Measurements from ENCODE around the gene FBXL17. TPM values are rescaled to one million over a fixed set of nuclear protein-coding genes. Genes with fewer than 3 reads are reported as not detected.

The FBXL17 gene
- total and polyA plus RNA-seq, 2 experiments from 2014 or later = 1.8 to 13.1 TPM

GRCh38 chr5:108320231-108320630 lies 61.7 kb downstream of the FBXL17 start:
- peaks cover 12% of the 10 kb centered on the region for H3K4me1 ChIP-seq (ENCODE audit: insufficient read depth)
- TF ChIP-seq EZH2phosphoT487 (IDR thresholded peaks at IDR 0.05; ENCODE audit: insufficient read depth, low read depth) (no peak), EZH2 (IDR thresholded peaks at IDR 0.05; ENCODE audit: insufficient read depth, poor library complexity, severe bottlenecking) (no peak)
- H3K4me2 ChIP-seq (ENCODE audit: unreplicated experiment) = no peak overlapping the region
- DNase-seq = no peak
- peaks cover 3% of the 10 kb centered on the region; the same call in 1 of the 2 replicates for H3K9me2 ChIP-seq (ENCODE audit: insufficient read depth)
- H4K20me1 ChIP-seq (ENCODE audit: insufficient read depth) = no peaks in the 10 kb centered on the region
- no peaks in the 10 kb centered on the region for H3K9me3 ChIP-seq (ENCODE audit: low read depth)
- H3K79me2 ChIP-seq (ENCODE audit: insufficient read depth) = no peaks in the 10 kb centered on the region; the same call in 1 of the 2 replicates
- no peaks in the 10 kb centered on the region for H3K36me3 ChIP-seq (ENCODE audit: low read depth)
- H3K27ac ChIP-seq = no peak overlapping the region
- H3K27me3 ChIP-seq (replicated peaks; ENCODE audit: insufficient read depth) = no peaks in the 10 kb centered on the region
- H3F3A ChIP-seq (ENCODE audit: insufficient read depth) = no peaks in the 10 kb centered on the region
- H3K4me3 ChIP-seq = no peak overlapping the region
- H2AFZ ChIP-seq = no peak overlapping the region
- in situ Hi-C loops (cut with MboI) = no loop called here
- H3K9ac ChIP-seq = no peak overlapping the region

GRCh38 chr5:108315829-108316228 lies 66.1 kb downstream of the FBXL17 start:
- DNase-seq = peak; percentile 44
- Histone ChIP-seq H3K9me3 (ENCODE audit: low read depth) (no peaks in the 10 kb centered on the region), H3K4me2 (ENCODE audit: unreplicated experiment) (peak overlapping the region; percentile 22), H3K79me2 (ENCODE audit: insufficient read depth) (no peaks in the 10 kb centered on the region; the same call in 1 of the 2 replicates), H3K27me3 (replicated peaks; ENCODE audit: insufficient read depth) (no peaks in the 10 kb centered on the region), H3F3A (ENCODE audit: insufficient read depth) (no peaks in the 10 kb centered on the region), H2AFZ (no peak overlapping the region), H3K9ac (no peak overlapping the region), H3K4me3 (no peak overlapping the region), H3K27ac (no peak overlapping the region), H3K4me1 (ENCODE audit: insufficient read depth) (peaks cover 12% of the 10 kb centered on the region), H3K9me2 (ENCODE audit: insufficient read depth) (no peaks in the 10 kb centered on the region), H3K36me3 (ENCODE audit: low read depth) (no peaks in the 10 kb centered on the region), H4K20me1 (ENCODE audit: insufficient read depth) (no peaks in the 10 kb centered on the region)
- TF ChIP-seq EZH2 (IDR thresholded peaks at IDR 0.05; ENCODE audit: insufficient read depth, poor library complexity, severe bottlenecking) (no peak), EZH2phosphoT487 (IDR thresholded peaks at IDR 0.05; ENCODE audit: insufficient read depth, low read depth) (no peak)
- in situ Hi-C loops (cut with MboI) = no loop called here

- 57 to 63% methylated on average over 1 of the region's 1 CpG for WGBS, 2 experiments (ENCODE audit: low coverage in 1 of 2, low lambda C conversion rate in 2 of 2, missing lambda C conversion rate in 2 of 2)
- Histone ChIP-seq H3K36me3 (ENCODE audit: low read depth) (no peaks in the 10 kb centered on the region), H3K27ac (no peak overlapping the region), H3K27me3 (replicated peaks; ENCODE audit: insufficient read depth) (no peaks in the 10 kb centered on the region), H3K9ac (no peak overlapping the region), H3K9me3 (ENCODE audit: low read depth) (no peaks in the 10 kb centered on the region), H4K20me1 (ENCODE audit: insufficient read depth) (no peaks in the 10 kb centered on the region), H3K9me2 (ENCODE audit: insufficient read depth) (no peaks in the 10 kb centered on the region), H3K4me1 (ENCODE audit: insufficient read depth) (peaks cover 12% of the 10 kb centered on the region), H3K4me3 (no peak overlapping the region), H3K79me2 (ENCODE audit: insufficient read depth) (no peaks in the 10 kb centered on the region), H2AFZ (no peak overlapping the region), H3K4me2 (ENCODE audit: unreplicated experiment) (no peak overlapping the region), H3F3A (ENCODE audit: insufficient read depth) (no peaks in the 10 kb centered on the region)
- TF ChIP-seq EZH2phosphoT487 (IDR thresholded peaks at IDR 0.05; ENCODE audit: insufficient read depth, low read depth) (no peak), EZH2 (IDR thresholded peaks at IDR 0.05; ENCODE audit: insufficient read depth, poor library complexity, severe bottlenecking) (no peak)
- DNase-seq = no peak
- in situ Hi-C loops (cut with MboI) = no loop called here
These were observed 69.6 kb downstream of the FBXL17 start for GRCh38 chr5:108312258-108312657.

DNA sequence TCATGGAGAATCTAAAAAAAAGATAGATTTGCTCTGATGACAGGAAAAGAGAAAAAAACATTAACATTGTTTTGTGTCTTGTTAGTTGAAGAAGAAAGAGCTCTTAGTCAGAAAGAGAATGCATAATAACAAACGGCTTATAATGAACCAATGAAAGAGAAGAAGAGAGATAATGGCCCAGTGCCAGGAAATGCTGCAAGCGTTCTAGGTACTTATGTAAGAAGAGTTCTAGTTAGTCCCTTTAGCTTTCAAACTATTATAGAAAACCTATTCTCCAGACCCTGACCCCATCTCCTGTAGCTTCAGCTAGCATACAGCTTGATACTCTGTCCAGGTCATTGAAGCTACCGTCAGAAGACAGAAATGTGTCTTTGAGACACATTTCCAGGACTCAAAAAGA lies 70.2 kb downstream of the FBXL17 start:
- no peaks in the 10 kb centered on the region for H3K9me3 ChIP-seq (ENCODE audit: low read depth)
- peaks cover 12% of the 10 kb centered on the region for H3K4me1 ChIP-seq (ENCODE audit: insufficient read depth)
- H3K79me2 ChIP-seq (ENCODE audit: insufficient read depth) = no peaks in the 10 kb centered on the region

DNA sequence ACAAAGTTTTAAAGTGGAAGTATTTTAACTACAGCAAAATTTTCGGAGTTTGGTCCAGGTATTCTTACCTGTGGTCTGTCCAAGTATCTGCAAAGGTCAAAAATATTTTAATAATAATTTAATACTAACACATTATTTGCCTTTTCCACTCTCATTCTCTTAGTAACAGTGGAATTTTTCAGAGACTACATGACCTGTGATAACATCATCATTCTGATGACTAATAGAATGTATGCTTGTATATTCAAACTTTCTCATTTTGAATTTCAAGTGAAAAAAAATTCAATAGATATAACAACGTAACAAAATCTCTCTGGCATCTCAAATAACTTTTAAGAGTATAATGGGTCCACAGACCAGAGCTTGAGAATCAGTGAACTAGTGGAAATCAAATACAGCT lies 78.3 kb downstream of the FBXL17 start:
- H3K9me3 ChIP-seq (ENCODE audit: low read depth) = no peaks in the 10 kb centered on the region
- H3K36me3 ChIP-seq (ENCODE audit: low read depth) = no peaks in the 10 kb centered on the region
- no peaks in the 10 kb centered on the region for H3K9me2 ChIP-seq (ENCODE audit: insufficient read depth)
- no peaks in the 10 kb centered on the region for H4K20me1 ChIP-seq (ENCODE audit: insufficient read depth)
- H3K27me3 ChIP-seq (replicated peaks; ENCODE audit: insufficient read depth) = no peaks in the 10 kb centered on the region
- H2AFZ ChIP-seq = no peak overlapping the region
- no peak overlapping the region for H3K4me2 ChIP-seq (ENCODE audit: unreplicated experiment)
- H3K4me1 ChIP-seq (ENCODE audit: insufficient read depth) = 0 out of 2 replicates have a peak, but pooled peaks cover 6% of the 10 kb centered on the region
- peak; percentile 23 for DNase-seq
- no peak overlapping the region for H3K27ac ChIP-seq
- no peak for TF ChIP-seq EZH2 (IDR thresholded peaks at IDR 0.05; ENCODE audit: insufficient read depth, poor library complexity, severe bottlenecking)
- no peak for TF ChIP-seq EZH2phosphoT487 (IDR thresholded peaks at IDR 0.05; ENCODE audit: insufficient read depth, low read depth)
- in situ Hi-C loops (cut with MboI) = no loop called here
- no peaks in the 10 kb centered on the region for H3K79me2 ChIP-seq (ENCODE audit: insufficient read depth)
- no peaks in the 10 kb centered on the region for H3F3A ChIP-seq (ENCODE audit: insufficient read depth)
- H3K9ac ChIP-seq = no peak overlapping the region
- WGBS, 2 experiments (ENCODE audit: low coverage in 1 of 2, low lambda C conversion rate in 2 of 2, missing lambda C conversion rate in 2 of 2) = 84 to 91% methylated on average over 2 of the region's 2 CpGs
- H3K4me3 ChIP-seq = no peak overlapping the region

More for the DNA sequence above, 70.2 kb downstream of the FBXL17 start:
- no peak overlapping the region for H3K4me2 ChIP-seq (ENCODE audit: unreplicated experiment)
- H2AFZ ChIP-seq = no peak overlapping the region
- TF ChIP-seq EZH2phosphoT487 (IDR thresholded peaks at IDR 0.05; ENCODE audit: insufficient read depth, low read depth) = no peak
- TF ChIP-seq EZH2 (IDR thresholded peaks at IDR 0.05; ENCODE audit: insufficient read depth, poor library complexity, severe bottlenecking) = no peak
- no peaks in the 10 kb centered on the region for H3K36me3 ChIP-seq (ENCODE audit: low read depth)
- in situ Hi-C loops (cut with MboI) = no loop called here
- H3K4me3 ChIP-seq = no peak overlapping the region
- H3K9me2 ChIP-seq (ENCODE audit: insufficient read depth) = no peaks in the 10 kb centered on the region
- H3K9ac ChIP-seq = no peak overlapping the region
- H3K27ac ChIP-seq = no peak overlapping the region
- 72 to 77% methylated on average over 3 of the region's 3 CpGs for WGBS, 2 experiments (ENCODE audit: low coverage in 1 of 2, low lambda C conversion rate in 2 of 2, missing lambda C conversion rate in 2 of 2)
- H4K20me1 ChIP-seq (ENCODE audit: insufficient read depth) = no peaks in the 10 kb centered on the region
- no peaks in the 10 kb centered on the region for H3K27me3 ChIP-seq (replicated peaks; ENCODE audit: insufficient read depth)
- H3F3A ChIP-seq (ENCODE audit: insufficient read depth) = no peaks in the 10 kb centered on the region
- DNase-seq = no peak

Measured in GM23248 (cell line).